Measurements from ENCODE around the gene ERCC8.

DNA sequence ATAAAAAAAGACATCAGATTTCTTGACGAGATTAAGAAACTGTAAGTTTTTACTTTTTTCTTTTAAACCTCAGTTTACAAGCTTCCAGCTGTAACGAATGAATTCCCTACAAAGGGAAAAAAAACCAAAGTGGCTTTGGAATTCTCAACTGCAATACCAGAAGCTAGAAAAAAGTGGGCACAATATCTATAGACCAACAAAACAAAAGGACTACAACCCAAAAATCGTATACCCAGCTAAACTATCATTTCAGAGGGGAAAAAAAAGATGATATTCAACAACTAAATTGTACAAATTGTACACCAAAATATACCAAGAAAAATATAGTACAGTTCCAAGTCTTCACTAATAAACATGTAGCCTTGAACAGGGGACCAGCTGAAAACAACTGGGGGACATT is 74.0 kb downstream of the ERCC8 start:
- no peak for TF ChIP-seq CHD7 (IDR thresholded peaks at IDR 0.05; ENCODE audit: insufficient replicate concordance, low read length)
- TF ChIP-seq, protein P1, sequence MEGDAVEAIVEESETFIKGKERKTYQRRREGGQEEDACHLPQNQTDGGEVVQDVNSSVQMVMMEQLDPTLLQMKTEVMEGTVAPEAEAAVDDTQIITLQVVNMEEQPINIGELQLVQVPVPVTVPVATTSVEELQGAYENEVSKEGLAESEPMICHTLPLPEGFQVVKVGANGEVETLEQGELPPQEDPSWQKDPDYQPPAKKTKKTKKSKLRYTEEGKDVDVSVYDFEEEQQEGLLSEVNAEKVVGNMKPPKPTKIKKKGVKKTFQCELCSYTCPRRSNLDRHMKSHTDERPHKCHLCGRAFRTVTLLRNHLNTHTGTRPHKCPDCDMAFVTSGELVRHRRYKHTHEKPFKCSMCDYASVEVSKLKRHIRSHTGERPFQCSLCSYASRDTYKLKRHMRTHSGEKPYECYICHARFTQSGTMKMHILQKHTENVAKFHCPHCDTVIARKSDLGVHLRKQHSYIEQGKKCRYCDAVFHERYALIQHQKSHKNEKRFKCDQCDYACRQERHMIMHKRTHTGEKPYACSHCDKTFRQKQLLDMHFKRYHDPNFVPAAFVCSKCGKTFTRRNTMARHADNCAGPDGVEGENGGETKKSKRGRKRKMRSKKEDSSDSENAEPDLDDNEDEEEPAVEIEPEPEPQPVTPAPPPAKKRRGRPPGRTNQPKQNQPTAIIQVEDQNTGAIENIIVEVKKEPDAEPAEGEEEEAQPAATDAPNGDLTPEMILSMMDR (IDR thresholded peaks at IDR 0.05; ENCODE audit: control extremely low read depth in 1 of 3, insufficient read depth in 1 of 3, low read depth in 1 of 3, low read length in 3 of 3) = no peak
- no peak for TF ChIP-seq POLR2A (IDR thresholded peaks at IDR 0.05; ENCODE audit: control extremely low read depth in 1 of 2, low read depth in 2 of 2, low read length in 2 of 2)
- no peak for TF ChIP-seq CEBPB (IDR thresholded peaks at IDR 0.05; ENCODE audit: low read depth, low read length)
- no peak for TF ChIP-seq RNF2 (IDR thresholded peaks at IDR 0.05; ENCODE audit: borderline replicate concordance, low read depth, low read length, missing control alignments, poor library complexity, severe bottlenecking)
- no peak for TF ChIP-seq BRCA1 (IDR thresholded peaks at IDR 0.05; ENCODE audit: low read depth, low read length)
- no peak for TF ChIP-seq MAX (IDR thresholded peaks at IDR 0.05)
